Left renal pelvis (tissue), 4 donors: ENCODE data around the gene S100A5. TPM values are rescaled to one million over a fixed set of nuclear protein-coding genes. Genes with fewer than 3 reads are reported as not detected.
"Not testable (repeated sequence)": the region's sequence is repeated elsewhere in the genome, so short reads cannot be mapped to it uniquely, and the experiment has no call there.

Experiments used
- DNase-seq, 4 donors: peaks; one replicate each; pipeline ENCODE4 v3.0.0-alpha.2; 2013; ENCODE audit warnings: low read depth in 4 of 4, low spot score in 3 of 4
- polyA plus RNA-seq, 4 donors: library from polyadenylated mRNA; unstranded; fragments of 120-200 nt; gene quantifications; one replicate each; pipeline ENCODE4 v1.2.1, GENCODE V29; 2013; ENCODE audit not compliant: insufficient read length in 4 of 4

S100A5 gene
- polyA plus RNA-seq, 4 donors, result 0.49 to 1.0 (median 0.82) TPM

GRCh38 chr1:153567621-153568366 lies 27.1 kb upstream of the S100A5 start:
- DNase-seq, result no peak

GRCh38 chr1:153566414-153567371 lies 26.0 kb upstream of the S100A5 start:
- peak in 1 of 4 donors; percentile 72 for DNase-seq

- DNase-seq, result no peak
Observed at GRCh38 chr1:153565529-153566374, 25.0 kb upstream of the S100A5 start, which contains the start of gene S100A2. Gene S100A2, minus strand, starts transcription at chr1:153565844. Its CDS starts 1,967 bp downstream, at chr1:153563877.

GRCh38 chr1:153563991-153564390 lies 23.3 kb upstream of the S100A5 start:
- no peak for DNase-seq

GRCh38 chr1:153563483-153563901 lies 22.8 kb upstream of the S100A5 start:
- DNase-seq, result no peak

GRCh38 chr1:153562021-153562420 lies 21.3 kb upstream of the S100A5 start:
- DNase-seq, result not testable (repeated sequence)

- no peak for DNase-seq
Observed at GRCh38 chr1:153561466-153561985, 20.8 kb upstream of the S100A5 start.

- no peak for DNase-seq
Observed at GRCh38 chr1:153560771-153561465, 20.2 kb upstream of the S100A5 start.

GRCh38 chr1:153560241-153560640 lies 19.5 kb upstream of the S100A5 start:
- no peak for DNase-seq

- no peak for DNase-seq
Observed at GRCh38 chr1:153557877-153558276, 17.1 kb upstream of the S100A5 start.

GRCh38 chr1:153556348-153556747 lies 15.6 kb upstream of the S100A5 start:
- no peak for DNase-seq

GRCh38 chr1:153553830-153554541 lies 13.3 kb upstream of the S100A5 start:
- no peak for DNase-seq

- no peak for DNase-seq
Observed at GRCh38 chr1:153553096-153553495, 12.4 kb upstream of the S100A5 start.

GRCh38 chr1:153552335-153552734 lies 11.6 kb upstream of the S100A5 start:
- no peak for DNase-seq

- DNase-seq, result no peak
Observed at GRCh38 chr1:153550827-153551500, 10.2 kb upstream of the S100A5 start.

- DNase-seq, result no peak
Observed at GRCh38 chr1:153550398-153550758, 9.6 kb upstream of the S100A5 start.

- no peak for DNase-seq
Observed at GRCh38 chr1:153549741-153550397, 9.1 kb upstream of the S100A5 start.
